ENCODE data around the gene ZNRF3.

DNA sequence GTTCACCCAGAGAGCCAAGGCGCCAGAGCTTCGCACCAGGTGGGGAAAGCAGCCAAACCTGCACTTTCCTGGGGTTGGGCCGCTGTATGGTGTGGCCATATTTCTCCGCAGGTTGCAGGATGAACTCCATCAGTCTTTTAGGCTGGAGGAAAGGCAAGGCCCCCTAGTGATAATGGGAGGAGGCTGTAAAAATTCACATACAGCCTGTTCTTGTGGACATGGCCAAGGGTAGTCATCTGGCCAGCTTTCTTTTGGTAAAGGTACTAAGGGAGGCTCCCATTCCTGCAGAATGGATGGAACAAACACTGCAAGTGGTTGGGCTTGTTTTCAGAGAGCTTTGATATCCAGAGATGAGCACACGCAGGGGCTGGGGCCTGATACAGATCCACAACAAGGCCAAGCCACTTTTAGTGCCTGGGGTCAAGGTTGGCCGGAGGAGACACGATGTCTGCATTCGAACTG lies 148.7 kb downstream of the ZNRF3 start:
- TF ChIP-seq MXI1 (conservative IDR thresholded peaks at IDR 0.05; ENCODE audit: poor library complexity, severe bottlenecking) = no peak
- TF ChIP-seq, protein P1, sequence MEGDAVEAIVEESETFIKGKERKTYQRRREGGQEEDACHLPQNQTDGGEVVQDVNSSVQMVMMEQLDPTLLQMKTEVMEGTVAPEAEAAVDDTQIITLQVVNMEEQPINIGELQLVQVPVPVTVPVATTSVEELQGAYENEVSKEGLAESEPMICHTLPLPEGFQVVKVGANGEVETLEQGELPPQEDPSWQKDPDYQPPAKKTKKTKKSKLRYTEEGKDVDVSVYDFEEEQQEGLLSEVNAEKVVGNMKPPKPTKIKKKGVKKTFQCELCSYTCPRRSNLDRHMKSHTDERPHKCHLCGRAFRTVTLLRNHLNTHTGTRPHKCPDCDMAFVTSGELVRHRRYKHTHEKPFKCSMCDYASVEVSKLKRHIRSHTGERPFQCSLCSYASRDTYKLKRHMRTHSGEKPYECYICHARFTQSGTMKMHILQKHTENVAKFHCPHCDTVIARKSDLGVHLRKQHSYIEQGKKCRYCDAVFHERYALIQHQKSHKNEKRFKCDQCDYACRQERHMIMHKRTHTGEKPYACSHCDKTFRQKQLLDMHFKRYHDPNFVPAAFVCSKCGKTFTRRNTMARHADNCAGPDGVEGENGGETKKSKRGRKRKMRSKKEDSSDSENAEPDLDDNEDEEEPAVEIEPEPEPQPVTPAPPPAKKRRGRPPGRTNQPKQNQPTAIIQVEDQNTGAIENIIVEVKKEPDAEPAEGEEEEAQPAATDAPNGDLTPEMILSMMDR (IDR thresholded peaks at IDR 0.05; ENCODE audit: poor library complexity, severe bottlenecking) = no peak
- no peak for TF ChIP-seq POLR2AphosphoS5 (IDR thresholded peaks at IDR 0.05)
- no peak for TF ChIP-seq EZH2 (IDR thresholded peaks at IDR 0.05; ENCODE audit: borderline replicate concordance, insufficient read depth, low read length, poor library complexity, severe bottlenecking)
- TF ChIP-seq EP300 (conservative IDR thresholded peaks at IDR 0.05; ENCODE audit: poor library complexity, severe bottlenecking) = no peak
- no peak for TF ChIP-seq RAD21 (conservative IDR thresholded peaks at IDR 0.05)
